HG03521 (cell line): ENCODE measurements around the gene ACOXL.
A peak's percentile ranks its signal among the peaks of the same experiment; 100 is the strongest.

Experiments used
- ATAC-seq: cut with Tn5 transposase; IDR thresholded peaks from one replicate; pipeline ENCODE4 v1.9.1; 2021; ENCODE audit warnings: mild to moderate bottlenecking, moderate library complexity; ENCODE audit not compliant: unreplicated experiment

The ACOXL gene

GRCh38 chr2:110872521-110872920 lies 140.1 kb downstream of the ACOXL start:
- peak; percentile 26 for ATAC-seq

GRCh38 chr2:110873056-110873502 lies 140.7 kb downstream of the ACOXL start:
- no peak for ATAC-seq

- ATAC-seq, result no peak
Measured at GRCh38 chr2:110873597-110874452, 141.5 kb downstream of the ACOXL start.

GRCh38 chr2:110874453-110875383 lies 142.3 kb downstream of the ACOXL start:
- peak; percentile 38 for ATAC-seq

GRCh38 chr2:110875384-110875725 lies 143.0 kb downstream of the ACOXL start:
- peak; percentile 40 for ATAC-seq

- no peak for ATAC-seq
Measured at GRCh38 chr2:110876167-110876999, 144.0 kb downstream of the ACOXL start.

GRCh38 chr2:110877031-110877827 lies 144.9 kb downstream of the ACOXL start:
- no peak for ATAC-seq

GRCh38 chr2:110878150-110878549 lies 145.8 kb downstream of the ACOXL start:
- no peak for ATAC-seq

- ATAC-seq, result peak; percentile 86
Measured at GRCh38 chr2:110881908-110882307, 149.5 kb downstream of the ACOXL start.

- no peak for ATAC-seq
Measured at GRCh38 chr2:110883406-110883805, 151.0 kb downstream of the ACOXL start.

GRCh38 chr2:110885256-110885655 lies 152.9 kb downstream of the ACOXL start:
- ATAC-seq, result no peak

GRCh38 chr2:110886826-110887573 lies 154.6 kb downstream of the ACOXL start:
- ATAC-seq, result no peak

GRCh38 chr2:110888411-110888810 lies 156.0 kb downstream of the ACOXL start:
- no peak for ATAC-seq

GRCh38 chr2:110891626-110892025 lies 159.3 kb downstream of the ACOXL start:
- no peak for ATAC-seq

GRCh38 chr2:110896226-110896625 lies 163.9 kb downstream of the ACOXL start:
- ATAC-seq, result no peak

- ATAC-seq, result no peak
Measured at GRCh38 chr2:110897966-110898365, 165.6 kb downstream of the ACOXL start.

GRCh38 chr2:110900191-110900590 lies 167.8 kb downstream of the ACOXL start:
- no peak for ATAC-seq

GRCh38 chr2:110903548-110903947 lies 171.2 kb downstream of the ACOXL start:
- no peak for ATAC-seq

- ATAC-seq, result no peak
Measured at GRCh38 chr2:110904116-110904778, 171.9 kb downstream of the ACOXL start.
